Panc1 (cell line): ENCODE data around the gene TTC27. TPM values are rescaled to one million over a fixed set of nuclear protein-coding genes. Genes with fewer than 3 reads are reported as not detected.

ENCODE experiments used
- ATAC-seq: fragments of 200-7000 bp; cut with Tn5 transposase; 2 replicates; pipeline ENCODE4 v1.9.1; 2020; ENCODE audit warnings: mild to moderate bottlenecking, moderate library complexity
- BruUV-seq: library from RNA; stranded (reverse); fragments of 400-500 nt; replicated peaks from 2 replicates; lab custom pipeline; 2021; lab: Mats Ljungman, UMichigan
- CTCF ChIA-PET: fragments of 300-600 bp; sonication (Branson Sonifier 250); formaldehyde crosslinking; loops from one replicate; lab custom pipeline; 2022; ENCODE audit warnings: antibody characterized with exemption; lab: Charles Lee
- POLR2A ChIA-PET: fragments of 300-600 bp; sonication (Branson Sonifier 250); formaldehyde crosslinking; loops from one replicate; lab custom pipeline; 2022; ENCODE audit warnings: antibody characterized with exemption; lab: Charles Lee
- DNase-seq: peaks from one replicate; pipeline ENCODE4 v3.0.0-alpha.2; 2010; ENCODE audit warnings: low read depth, low spot score
- H3K27ac ChIP-seq: 2 replicates; pipeline ENCODE4 v1.5.1; 2011; ENCODE audit warnings: mild to moderate bottlenecking, low read length, inconsistent platforms
- H3K27me3 ChIP-seq: fragments of 200-500 bp; sonication (Bioruptor generic); 2 replicates; pipeline ENCODE4 v1.6.0; 2014; ENCODE audit warnings: low read length, inconsistent platforms; ENCODE audit not compliant: control insufficient read depth, insufficient read depth
- H3K36me3 ChIP-seq: fragments of 200-500 bp; sonication (Bioruptor generic); 2 replicates; pipeline ENCODE4 v1.5.1; 2014; ENCODE audit warnings: inconsistent platforms, mild to moderate bottlenecking, low read length, moderate library complexity; ENCODE audit not compliant: control insufficient read depth, insufficient read depth
- H3K4me1 ChIP-seq: 2 replicates; pipeline ENCODE4 v1.5.1; 2011; ENCODE audit warnings: inconsistent platforms, mild to moderate bottlenecking, low read length, moderate library complexity; ENCODE audit not compliant: control insufficient read depth, insufficient read depth
- H3K4me3 ChIP-seq, 2 experiments: 2 replicates each; pipeline ENCODE4 v1.5.1; 2011 to 2012; ENCODE audit warnings: low read depth in 2 of 2, low read length in 2 of 2, mild to moderate bottlenecking in 2 of 2, inconsistent platforms in 1 of 2, moderate library complexity in 1 of 2
- H3K9me3 ChIP-seq: fragments of 200-500 bp; sonication (Bioruptor generic); 2 replicates; pipeline ENCODE4 v1.5.1; 2014; ENCODE audit warnings: low read depth, mild to moderate bottlenecking, inconsistent platforms, low read length, moderate library complexity; ENCODE audit not compliant: control insufficient read depth, insufficient read depth
- POLR2AphosphoS5 ChIP-seq: IDR thresholded peaks from 2 replicates; pipeline ENCODE4 v1.6.1; 2012; ENCODE audit warnings: mild to moderate bottlenecking, low read depth, low read length, moderate library complexity
- SIN3A ChIP-seq: IDR thresholded peaks from 2 replicates; pipeline ENCODE4 v1.6.1; 2012; ENCODE audit warnings: low read depth, mild to moderate bottlenecking, low read length, moderate library complexity, borderline replicate concordance; ENCODE audit not compliant: insufficient read depth
- TCF7L2 ChIP-seq: IDR thresholded peaks from 2 replicates; pipeline ENCODE4 v1.6.1; 2011; ENCODE audit warnings: mild to moderate bottlenecking, low read depth, low read length, inconsistent platforms
- in situ Hi-C: cut with HindIII; loops from 2 replicates; pipeline ENCODE4 v1.10.0; 2016; ENCODE audit warnings: low sequenced_read_pairs, low pct_unique_long_range_greater_than_20kb
- intact Hi-C: fragments of 100-400 bp; cut with micrococcal nuclease; formaldehyde crosslinking; loops from one replicate; pipeline ENCODE4 v1.10.0; 2022; ENCODE audit not compliant: unreplicated experiment
- total RNA-seq: library from RNA; stranded (reverse); gene quantifications from one replicate; pipeline ENCODE4 v1.2.1, GENCODE V29; 2021; ENCODE audit not compliant: unreplicated experiment
- TF ChIP-seq, protein P1 (sequence below): fragments of 450-650 bp; IDR thresholded peaks from 2 replicates; pipeline ENCODE4 v1.5.1; 2017; ENCODE audit warnings: mild to moderate bottlenecking
- TF ChIP-seq, protein P2 (sequence below), 2 experiments: IDR thresholded peaks; 2 replicates each; pipeline ENCODE4 v1.6.1; 2011 to 2012; ENCODE audit warnings: low read depth in 2 of 2, control low read depth in 1 of 2, low read length in 1 of 2, mild to moderate bottlenecking in 1 of 2, moderate library complexity in 1 of 2; ENCODE audit not compliant: insufficient read depth in 1 of 2

TTC27 gene
- total RNA-seq, 1 experiment from 2014 or later = 24.7 TPM

DNA sequence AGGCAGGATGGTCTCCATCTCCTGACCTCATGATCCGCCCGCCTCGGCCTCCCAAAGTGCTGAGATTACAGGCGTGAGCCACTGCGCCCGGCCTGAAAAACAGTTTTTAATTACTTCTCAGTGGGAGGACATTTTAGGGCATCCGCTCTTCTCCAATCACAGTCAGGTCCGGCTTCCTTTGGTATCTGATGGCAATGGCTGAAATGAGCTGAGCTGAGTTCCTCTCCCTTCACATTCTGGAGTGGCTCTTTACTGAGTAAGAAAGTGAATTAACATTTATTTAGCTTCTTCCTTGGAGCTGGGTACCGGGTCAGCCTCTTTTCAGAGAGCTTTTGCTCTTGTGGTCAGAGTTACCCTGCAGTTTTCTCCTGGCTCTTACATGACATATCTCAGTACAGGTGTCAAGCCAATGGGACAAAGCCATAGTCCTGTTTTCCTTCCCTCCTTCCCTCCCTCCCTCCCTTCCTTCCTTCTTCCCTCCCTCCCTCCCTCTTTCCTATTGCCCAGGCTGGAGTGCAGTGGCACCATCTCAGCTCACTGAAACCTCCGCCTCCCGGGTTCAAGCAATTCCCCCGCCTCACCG is 1.1 kb upstream of the TTC27 start:
- ATAC-seq (no peak), DNase-seq (no peak)
- CTCF ChIA-PET = no interaction called here
- POLR2A ChIA-PET = no interaction called here
- intact Hi-C loops (no loop called here), in situ Hi-C loops (no loop called here)
- Histone ChIP-seq H3K4me1 (no peaks in the 10 kb centered on the region; the same call in 1 of the 2 replicates), H3K27me3 (no peaks in the 10 kb centered on the region), H3K27ac (no peak overlapping the region), H3K4me3 (peak overlapping the region; percentile 98 to 99), H3K36me3 (no peaks in the 10 kb centered on the region; the same call in none of the 2 replicates), H3K9me3 (no peaks in the 10 kb centered on the region)
- no peak for TF ChIP-seq SIN3A
- TF ChIP-seq, protein P1, sequence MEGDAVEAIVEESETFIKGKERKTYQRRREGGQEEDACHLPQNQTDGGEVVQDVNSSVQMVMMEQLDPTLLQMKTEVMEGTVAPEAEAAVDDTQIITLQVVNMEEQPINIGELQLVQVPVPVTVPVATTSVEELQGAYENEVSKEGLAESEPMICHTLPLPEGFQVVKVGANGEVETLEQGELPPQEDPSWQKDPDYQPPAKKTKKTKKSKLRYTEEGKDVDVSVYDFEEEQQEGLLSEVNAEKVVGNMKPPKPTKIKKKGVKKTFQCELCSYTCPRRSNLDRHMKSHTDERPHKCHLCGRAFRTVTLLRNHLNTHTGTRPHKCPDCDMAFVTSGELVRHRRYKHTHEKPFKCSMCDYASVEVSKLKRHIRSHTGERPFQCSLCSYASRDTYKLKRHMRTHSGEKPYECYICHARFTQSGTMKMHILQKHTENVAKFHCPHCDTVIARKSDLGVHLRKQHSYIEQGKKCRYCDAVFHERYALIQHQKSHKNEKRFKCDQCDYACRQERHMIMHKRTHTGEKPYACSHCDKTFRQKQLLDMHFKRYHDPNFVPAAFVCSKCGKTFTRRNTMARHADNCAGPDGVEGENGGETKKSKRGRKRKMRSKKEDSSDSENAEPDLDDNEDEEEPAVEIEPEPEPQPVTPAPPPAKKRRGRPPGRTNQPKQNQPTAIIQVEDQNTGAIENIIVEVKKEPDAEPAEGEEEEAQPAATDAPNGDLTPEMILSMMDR = no peak
- TF ChIP-seq, protein P2, sequence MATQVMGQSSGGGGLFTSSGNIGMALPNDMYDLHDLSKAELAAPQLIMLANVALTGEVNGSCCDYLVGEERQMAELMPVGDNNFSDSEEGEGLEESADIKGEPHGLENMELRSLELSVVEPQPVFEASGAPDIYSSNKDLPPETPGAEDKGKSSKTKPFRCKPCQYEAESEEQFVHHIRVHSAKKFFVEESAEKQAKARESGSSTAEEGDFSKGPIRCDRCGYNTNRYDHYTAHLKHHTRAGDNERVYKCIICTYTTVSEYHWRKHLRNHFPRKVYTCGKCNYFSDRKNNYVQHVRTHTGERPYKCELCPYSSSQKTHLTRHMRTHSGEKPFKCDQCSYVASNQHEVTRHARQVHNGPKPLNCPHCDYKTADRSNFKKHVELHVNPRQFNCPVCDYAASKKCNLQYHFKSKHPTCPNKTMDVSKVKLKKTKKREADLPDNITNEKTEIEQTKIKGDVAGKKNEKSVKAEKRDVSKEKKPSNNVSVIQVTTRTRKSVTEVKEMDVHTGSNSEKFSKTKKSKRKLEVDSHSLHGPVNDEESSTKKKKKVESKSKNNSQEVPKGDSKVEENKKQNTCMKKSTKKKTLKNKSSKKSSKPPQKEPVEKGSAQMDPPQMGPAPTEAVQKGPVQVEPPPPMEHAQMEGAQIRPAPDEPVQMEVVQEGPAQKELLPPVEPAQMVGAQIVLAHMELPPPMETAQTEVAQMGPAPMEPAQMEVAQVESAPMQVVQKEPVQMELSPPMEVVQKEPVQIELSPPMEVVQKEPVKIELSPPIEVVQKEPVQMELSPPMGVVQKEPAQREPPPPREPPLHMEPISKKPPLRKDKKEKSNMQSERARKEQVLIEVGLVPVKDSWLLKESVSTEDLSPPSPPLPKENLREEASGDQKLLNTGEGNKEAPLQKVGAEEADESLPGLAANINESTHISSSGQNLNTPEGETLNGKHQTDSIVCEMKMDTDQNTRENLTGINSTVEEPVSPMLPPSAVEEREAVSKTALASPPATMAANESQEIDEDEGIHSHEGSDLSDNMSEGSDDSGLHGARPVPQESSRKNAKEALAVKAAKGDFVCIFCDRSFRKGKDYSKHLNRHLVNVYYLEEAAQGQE (IDR thresholded peaks at IDR 0.05; ENCODE audit: insufficient read depth in 1 of 2, low read depth in 2 of 2, low read length in 1 of 2) = no peak
- TF ChIP-seq POLR2AphosphoS5 = no peak
- BruUV-seq = no TSS peak

- ChIA-PET CTCF (interaction anchor here (0.5 to 0.6 kb wide), 2 partner anchors 745 to 785 kb away, joined by 3 to 9 read pairs; no protein-coding TSS in a partner anchor), POLR2A (no interaction called here)
- H3K27ac ChIP-seq = peak overlapping the region; percentile 81
- intact Hi-C loops (no loop called here), in situ Hi-C loops (no loop called here)
- TF ChIP-seq, protein P2 (IDR thresholded peaks at IDR 0.05; ENCODE audit: insufficient read depth in 1 of 2, low read depth in 2 of 2, low read length in 1 of 2) = no peak
- TF ChIP-seq, protein P1 = no peak
- TF ChIP-seq POLR2AphosphoS5 (no peak), SIN3A (no peak), TCF7L2 (no peak)
- peaks cover 3% of the 10 kb centered on the region for H3K4me1 ChIP-seq
- BruUV-seq = no TSS peak
- H3K9me3 ChIP-seq = no peaks in the 10 kb centered on the region
- no peaks in the 10 kb centered on the region for H3K27me3 ChIP-seq
- peaks cover 3% of the 10 kb centered on the region for H3K36me3 ChIP-seq
- DNase-seq (no peak), ATAC-seq (peak; percentile 70)
- peak overlapping the region; percentile 98 to 99 for H3K4me3 ChIP-seq
Observed at GRCh38 chr2:32627441-32627813, 423 bp upstream of the TTC27 start.
